Renal cortical epithelial cell (primary cell): ENCODE measurements around the gene PROB1. TPM values are rescaled to one million over a fixed set of nuclear protein-coding genes. Genes with fewer than 3 reads are reported as not detected.

Source experiments
- total RNA-seq: library from RNA; depleted of rRNA; stranded (reverse); fragments of >200 nt; gene quantifications from 2 replicates; pipeline ENCODE4 v1.2.3, GENCODE V29; 2014

The PROB1 gene
- total RNA-seq, 1 donor from 2014 or later, result 2.8 TPM

Other genes with a start within 250 kb of the PROB1 start
- 59.7 and 160 TPM in 2 replicates for gene SIL1, start 196.7 kb downstream of the PROB1 start, total RNA-seq
- 280 and 486 TPM in 2 replicates for gene MATR3, start 101.4 kb downstream of the PROB1 start, total RNA-seq
- gene PAIP2, start 53.2 kb downstream of the PROB1 start, total RNA-seq, result 62.3 and 110 TPM in 2 replicates
- 1.4 and 3.0 TPM in 2 replicates for gene SLC23A1, start 11.8 kb downstream of the PROB1 start, total RNA-seq
- not detected in 2 replicates for gene MZB1, start 5.2 kb downstream of the PROB1 start, total RNA-seq
- 6.6 and 6.9 TPM in 2 replicates for gene SPATA24, start 9.0 kb upstream of the PROB1 start, total RNA-seq
- 6.3 and 11.1 TPM in 2 replicates for gene DNAJC18, start 44.4 kb upstream of the PROB1 start, total RNA-seq
- gene ECSCR, start 67.6 kb upstream of the PROB1 start, total RNA-seq, result 0.17 and 0.40 TPM in 2 replicates
- not detected in 2 replicates for gene SMIM33, start 75.9 kb upstream of the PROB1 start, total RNA-seq
- gene STING1, start 87.7 kb upstream of the PROB1 start, total RNA-seq, result 12.4 and 15.5 TPM in 2 replicates
- 78.2 and 86.7 TPM in 2 replicates for gene UBE2D2, start 166.2 kb upstream of the PROB1 start, total RNA-seq